ENCODE data around the gene CALML3.

The CALML3 gene

DNA sequence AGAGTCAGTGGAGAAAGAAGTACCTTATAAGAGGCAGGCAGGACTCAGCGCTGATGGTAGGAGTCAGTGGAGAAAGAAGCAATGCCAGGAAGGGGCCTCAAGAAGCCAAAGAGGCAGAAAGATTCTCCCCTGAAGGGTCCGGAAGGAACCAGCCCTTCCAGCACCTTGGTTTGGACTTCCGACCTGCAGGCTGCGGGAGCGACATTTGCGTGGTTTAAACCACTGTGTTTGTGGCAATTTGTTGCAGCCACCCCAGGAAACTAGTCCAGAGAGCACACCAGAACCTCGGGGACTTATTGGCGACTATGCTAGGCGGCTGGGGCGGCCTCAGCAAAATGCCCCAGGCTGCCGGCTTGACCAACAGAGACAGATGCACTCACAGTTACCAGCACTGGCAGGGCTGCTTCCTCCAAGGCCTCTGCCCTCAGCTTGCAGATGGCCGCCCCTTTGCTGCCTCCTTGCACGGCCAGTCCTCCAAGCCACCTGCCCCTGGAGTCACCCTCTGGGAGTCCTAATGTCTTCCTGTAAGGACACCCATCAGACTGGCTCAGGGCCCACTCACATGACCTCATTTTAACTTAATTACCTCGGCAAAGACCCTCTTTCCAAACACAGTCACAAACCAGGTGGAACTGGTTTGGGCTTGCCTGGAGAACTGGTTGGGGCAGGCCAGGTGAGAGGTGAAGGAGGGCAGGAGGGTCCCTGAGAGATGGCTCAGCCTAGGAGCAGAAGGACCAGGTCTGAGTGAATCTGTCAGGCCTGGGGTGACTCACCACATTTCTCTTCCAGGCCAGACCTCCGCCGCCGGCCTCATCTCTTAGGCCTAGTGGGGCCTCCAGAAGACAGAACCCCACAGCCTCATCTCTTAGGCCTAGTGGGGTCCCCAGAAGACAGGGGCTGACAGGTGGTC lies 26.1 kb downstream of the CALML3 start:
- peak overlapping the region; percentile 83 for H3K27ac ChIP-seq
- TF ChIP-seq, protein P1, sequence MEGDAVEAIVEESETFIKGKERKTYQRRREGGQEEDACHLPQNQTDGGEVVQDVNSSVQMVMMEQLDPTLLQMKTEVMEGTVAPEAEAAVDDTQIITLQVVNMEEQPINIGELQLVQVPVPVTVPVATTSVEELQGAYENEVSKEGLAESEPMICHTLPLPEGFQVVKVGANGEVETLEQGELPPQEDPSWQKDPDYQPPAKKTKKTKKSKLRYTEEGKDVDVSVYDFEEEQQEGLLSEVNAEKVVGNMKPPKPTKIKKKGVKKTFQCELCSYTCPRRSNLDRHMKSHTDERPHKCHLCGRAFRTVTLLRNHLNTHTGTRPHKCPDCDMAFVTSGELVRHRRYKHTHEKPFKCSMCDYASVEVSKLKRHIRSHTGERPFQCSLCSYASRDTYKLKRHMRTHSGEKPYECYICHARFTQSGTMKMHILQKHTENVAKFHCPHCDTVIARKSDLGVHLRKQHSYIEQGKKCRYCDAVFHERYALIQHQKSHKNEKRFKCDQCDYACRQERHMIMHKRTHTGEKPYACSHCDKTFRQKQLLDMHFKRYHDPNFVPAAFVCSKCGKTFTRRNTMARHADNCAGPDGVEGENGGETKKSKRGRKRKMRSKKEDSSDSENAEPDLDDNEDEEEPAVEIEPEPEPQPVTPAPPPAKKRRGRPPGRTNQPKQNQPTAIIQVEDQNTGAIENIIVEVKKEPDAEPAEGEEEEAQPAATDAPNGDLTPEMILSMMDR (conservative IDR thresholded peaks at IDR 0.05), result no peak
- TF ChIP-seq ZFX (IDR thresholded peaks at IDR 0.05), result peak; percentile 29; the same call in 1 of the 2 replicates

- TF ChIP-seq, protein P1 (conservative IDR thresholded peaks at IDR 0.05), result no peak
- no peak for TF ChIP-seq ZFX (IDR thresholded peaks at IDR 0.05)
- H3K27ac ChIP-seq, result peak overlapping the region; percentile 83
These were observed 27.0 kb downstream of the CALML3 start for GRCh38 chr10:5551531-5552375.

DNA sequence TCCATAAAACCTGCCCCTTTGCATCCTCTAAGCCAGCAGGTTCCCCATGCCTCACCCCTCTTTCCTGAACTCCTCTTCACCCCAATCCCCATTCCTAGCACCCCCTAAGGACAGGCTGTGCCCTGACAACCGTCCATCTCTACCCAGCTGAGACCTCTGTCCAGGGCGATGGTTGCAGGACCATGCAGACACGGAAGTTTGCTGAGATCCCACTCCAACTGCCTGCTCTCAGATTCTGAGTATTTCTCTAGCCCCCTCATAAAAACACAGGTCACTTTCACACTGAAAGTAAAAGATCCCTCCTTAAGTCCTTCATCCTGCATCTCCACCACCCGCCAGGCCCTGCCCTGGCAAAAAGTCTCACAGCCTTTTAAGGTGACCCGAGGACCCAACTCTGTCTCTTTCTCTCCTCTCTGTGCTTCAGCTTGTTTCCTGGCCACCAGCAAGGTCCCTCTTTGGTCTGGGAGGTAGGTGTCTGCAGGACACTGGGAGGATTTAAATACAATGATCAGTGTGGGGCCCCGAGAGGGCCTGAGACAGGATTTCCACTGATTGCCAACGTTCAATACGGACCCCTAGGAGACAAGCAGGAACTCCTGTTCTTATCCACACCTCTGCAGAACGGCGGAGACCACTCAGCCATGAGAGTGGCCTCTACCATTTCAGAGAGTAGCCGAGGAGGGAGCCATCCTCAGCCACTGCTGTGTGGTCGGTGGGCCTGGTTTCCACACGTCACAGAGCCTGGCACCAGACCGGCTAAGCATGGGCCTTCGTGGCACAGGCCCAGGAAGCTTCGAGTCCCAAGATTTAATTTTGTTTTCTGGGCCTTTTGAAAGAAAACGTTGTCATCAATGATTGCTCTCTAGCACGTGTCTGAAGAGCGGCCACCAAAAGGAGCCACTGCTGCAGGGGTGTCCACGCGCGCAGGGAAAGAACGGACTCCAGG lies 27.9 kb downstream of the CALML3 start:
- TF ChIP-seq, protein P1 (conservative IDR thresholded peaks at IDR 0.05), result no peak
- H3K27ac ChIP-seq, result peak overlapping the region; percentile 83

DNA sequence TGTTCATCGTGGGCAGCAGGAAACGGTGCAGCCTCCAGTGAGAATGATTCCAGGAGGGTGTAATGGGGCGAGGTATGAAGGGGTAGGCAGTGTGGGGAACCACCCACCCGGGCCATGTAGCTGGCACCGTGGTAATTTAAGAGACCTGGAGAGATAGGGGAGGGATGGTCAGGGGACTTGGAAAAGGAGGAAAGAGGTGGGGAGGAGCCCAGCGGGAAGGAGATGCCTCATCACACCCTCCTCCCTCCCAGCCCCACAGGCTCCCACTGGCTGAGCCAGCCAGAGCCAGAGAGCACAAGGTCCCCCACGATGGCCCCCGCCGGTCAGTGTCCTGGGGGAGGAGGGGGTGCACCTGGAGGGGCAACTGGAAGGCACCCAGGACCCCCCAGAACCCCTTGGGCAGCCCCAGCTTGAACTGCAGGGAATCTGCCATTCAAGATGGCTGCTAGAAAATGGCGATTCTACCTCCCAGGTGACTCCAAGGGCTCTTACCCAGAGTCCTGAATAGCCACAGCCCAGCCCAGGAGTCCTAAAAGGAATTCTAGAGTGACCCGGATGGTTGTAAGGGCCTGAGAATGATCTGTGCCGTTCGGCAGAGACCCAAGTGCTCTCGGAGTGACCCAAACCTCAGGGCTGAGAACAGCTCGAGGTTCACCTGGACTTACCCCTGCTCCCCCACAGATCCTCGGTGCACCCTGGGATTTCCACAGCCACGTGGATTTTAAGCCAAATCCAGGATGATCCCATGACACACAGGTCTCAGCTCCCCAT lies 28.8 kb downstream of the CALML3 start:
- TF ChIP-seq, protein P1 (conservative IDR thresholded peaks at IDR 0.05), result no peak
- TF ChIP-seq ZFX (IDR thresholded peaks at IDR 0.05), result no peak
- peak overlapping the region; percentile 83 for H3K27ac ChIP-seq

- peak overlapping the region; percentile 83 for H3K27ac ChIP-seq
- no peak for TF ChIP-seq ZFX (IDR thresholded peaks at IDR 0.05)
- TF ChIP-seq, protein P1 (conservative IDR thresholded peaks at IDR 0.05), result no peak
These were observed 30.3 kb downstream of the CALML3 start for GRCh38 chr10:5555021-5555510.

- H3K27ac ChIP-seq, result peak overlapping the region; percentile 83
- TF ChIP-seq, protein P1 (conservative IDR thresholded peaks at IDR 0.05), result no peak
- no peak for TF ChIP-seq ZFX (IDR thresholded peaks at IDR 0.05)
These were observed 31.1 kb downstream of the CALML3 start for GRCh38 chr10:5555881-5556280.
